ENCODE data around the gene RALY.

The RALY gene

DNA sequence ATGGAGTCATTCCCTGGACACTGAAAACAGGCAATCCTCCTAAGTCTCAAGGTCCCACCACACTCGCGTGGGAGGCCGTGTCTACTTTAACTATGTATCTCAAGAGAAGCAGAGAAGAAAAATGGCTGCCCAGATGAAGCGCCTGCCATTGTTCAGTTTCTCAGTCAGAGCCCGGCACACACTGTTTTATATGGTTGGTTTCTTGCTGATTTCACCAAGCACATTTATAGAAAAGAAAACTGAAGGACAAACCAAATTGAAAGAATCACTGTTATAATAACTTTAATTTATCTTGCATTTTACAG, 95.4 kb downstream of the RALY start:
- peaks cover 16% of the 10 kb centered on the region; the same call in 1 of the 2 replicates for H3K79me2 ChIP-seq (ENCODE audit: insufficient read depth, low read length)
- no peak overlapping the region for H3K4me3 ChIP-seq (ENCODE audit: low read length, poor library complexity, severe bottlenecking)
- no peaks in the 10 kb centered on the region for H3K9me2 ChIP-seq (replicated peaks; ENCODE audit: low read depth, low read length)
- H3K9ac ChIP-seq (ENCODE audit: low read depth, low read length, poor library complexity, severe bottlenecking), result no peak overlapping the region
- peaks cover 36% of the 10 kb centered on the region for H4K20me1 ChIP-seq (ENCODE audit: insufficient read depth, low read length, poor library complexity, severe bottlenecking)
- H3F3A ChIP-seq (ENCODE audit: low read depth), result no peaks in the 10 kb centered on the region
- TF ChIP-seq EZH2phosphoT487 (IDR thresholded peaks at IDR 0.05; ENCODE audit: borderline replicate concordance), result no peak
- TF ChIP-seq, protein P1, sequence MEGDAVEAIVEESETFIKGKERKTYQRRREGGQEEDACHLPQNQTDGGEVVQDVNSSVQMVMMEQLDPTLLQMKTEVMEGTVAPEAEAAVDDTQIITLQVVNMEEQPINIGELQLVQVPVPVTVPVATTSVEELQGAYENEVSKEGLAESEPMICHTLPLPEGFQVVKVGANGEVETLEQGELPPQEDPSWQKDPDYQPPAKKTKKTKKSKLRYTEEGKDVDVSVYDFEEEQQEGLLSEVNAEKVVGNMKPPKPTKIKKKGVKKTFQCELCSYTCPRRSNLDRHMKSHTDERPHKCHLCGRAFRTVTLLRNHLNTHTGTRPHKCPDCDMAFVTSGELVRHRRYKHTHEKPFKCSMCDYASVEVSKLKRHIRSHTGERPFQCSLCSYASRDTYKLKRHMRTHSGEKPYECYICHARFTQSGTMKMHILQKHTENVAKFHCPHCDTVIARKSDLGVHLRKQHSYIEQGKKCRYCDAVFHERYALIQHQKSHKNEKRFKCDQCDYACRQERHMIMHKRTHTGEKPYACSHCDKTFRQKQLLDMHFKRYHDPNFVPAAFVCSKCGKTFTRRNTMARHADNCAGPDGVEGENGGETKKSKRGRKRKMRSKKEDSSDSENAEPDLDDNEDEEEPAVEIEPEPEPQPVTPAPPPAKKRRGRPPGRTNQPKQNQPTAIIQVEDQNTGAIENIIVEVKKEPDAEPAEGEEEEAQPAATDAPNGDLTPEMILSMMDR (conservative IDR thresholded peaks at IDR 0.05; ENCODE audit: low read length), result no peak
- peaks cover 88% of the 10 kb centered on the region for H3K36me3 ChIP-seq (ENCODE audit: insufficient read depth, low read length)
- H3K4me2 ChIP-seq (ENCODE audit: low read depth, low read length, poor library complexity, severe bottlenecking), result no peak overlapping the region
- H3K27me3 ChIP-seq (ENCODE audit: insufficient read depth, low read length, poor library complexity, severe bottlenecking), result no peaks in the 10 kb centered on the region
- no peaks in the 10 kb centered on the region for H3K9me3 ChIP-seq (ENCODE audit: insufficient read depth, low read depth, low read length)
- H2AFZ ChIP-seq (ENCODE audit: low read length), result no peak overlapping the region
- no peaks in the 10 kb centered on the region for H3K4me1 ChIP-seq (ENCODE audit: insufficient read depth, low read length, poor library complexity, severe bottlenecking)

DNA sequence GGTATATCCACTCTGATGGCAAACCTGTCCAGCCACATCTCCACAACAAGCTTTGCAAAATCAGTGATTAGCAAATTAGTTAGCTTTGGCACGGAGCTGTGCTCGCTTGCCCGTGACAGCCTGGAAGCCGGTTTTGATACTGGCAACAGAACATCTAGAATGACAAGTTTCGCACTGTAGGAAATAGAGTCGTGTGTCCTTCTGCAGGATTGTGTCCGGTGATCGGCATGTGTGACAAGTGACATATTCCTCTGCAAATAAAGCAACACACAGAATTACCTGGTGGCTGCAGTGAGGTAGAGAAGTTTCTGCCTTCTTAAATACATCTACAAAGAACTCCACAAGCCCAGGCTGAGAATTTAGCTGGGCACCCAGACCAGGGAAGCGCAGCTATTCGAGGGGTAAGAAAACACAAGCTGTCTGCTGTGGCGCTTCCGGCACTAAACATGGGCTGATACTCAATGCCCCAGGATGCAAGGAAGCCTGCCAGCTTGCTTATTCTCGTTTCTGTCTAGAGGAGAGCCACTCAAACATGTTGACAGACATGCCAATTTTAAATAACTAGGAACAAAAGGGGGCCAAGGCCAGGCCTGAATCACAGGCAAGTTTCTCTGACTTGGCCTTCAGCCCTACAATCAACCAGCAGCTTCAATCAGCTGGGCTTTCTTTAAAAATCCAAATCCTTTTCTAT, 96.1 kb downstream of the RALY start:
- no peak for TF ChIP-seq EZH2phosphoT487 (IDR thresholded peaks at IDR 0.05; ENCODE audit: borderline replicate concordance)
- TF ChIP-seq, protein P1 (conservative IDR thresholded peaks at IDR 0.05; ENCODE audit: low read length), result no peak
- Histone ChIP-seq H3K4me2 (ENCODE audit: low read depth, low read length, poor library complexity, severe bottlenecking) (no peak overlapping the region), H3F3A (ENCODE audit: low read depth) (no peaks in the 10 kb centered on the region), H3K9me2 (replicated peaks; ENCODE audit: low read depth, low read length) (no peaks in the 10 kb centered on the region), H3K9me3 (ENCODE audit: insufficient read depth, low read depth, low read length) (no peaks in the 10 kb centered on the region), H3K4me1 (ENCODE audit: insufficient read depth, low read length, poor library complexity, severe bottlenecking) (no peaks in the 10 kb centered on the region), H2AFZ (ENCODE audit: low read length) (no peak overlapping the region), H3K36me3 (ENCODE audit: insufficient read depth, low read length) (peaks cover 91% of the 10 kb centered on the region), H4K20me1 (ENCODE audit: insufficient read depth, low read length, poor library complexity, severe bottlenecking) (peaks cover 38% of the 10 kb centered on the region), H3K27me3 (ENCODE audit: insufficient read depth, low read length, poor library complexity, severe bottlenecking) (no peaks in the 10 kb centered on the region), H3K79me2 (ENCODE audit: insufficient read depth, low read length) (peaks cover 16% of the 10 kb centered on the region; the same call in 1 of the 2 replicates), H3K4me3 (ENCODE audit: low read length, poor library complexity, severe bottlenecking) (no peak overlapping the region), H3K9ac (ENCODE audit: low read depth, low read length, poor library complexity, severe bottlenecking) (no peak overlapping the region)

DNA sequence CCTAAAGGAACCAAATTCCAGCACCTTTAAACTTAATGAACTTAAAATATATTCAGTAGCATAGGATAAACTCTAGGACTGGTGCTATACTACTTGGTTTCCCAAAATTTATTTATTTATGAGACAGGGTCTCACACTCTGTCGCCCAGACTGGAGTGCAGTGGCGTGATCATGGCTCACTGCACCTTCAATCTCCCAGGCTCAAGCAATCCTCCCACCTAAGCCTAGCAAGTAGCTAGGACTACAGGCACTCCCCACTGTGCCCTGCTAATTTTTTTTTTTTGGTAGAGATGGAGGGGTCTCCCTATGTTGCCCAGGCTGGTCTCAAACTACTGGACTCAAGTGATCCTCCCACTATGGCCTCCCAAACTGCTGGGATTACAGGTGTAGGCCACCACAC, 96.9 kb downstream of the RALY start:
- no peaks in the 10 kb centered on the region for H3K4me1 ChIP-seq (ENCODE audit: insufficient read depth, low read length, poor library complexity, severe bottlenecking)
- H4K20me1 ChIP-seq (ENCODE audit: insufficient read depth, low read length, poor library complexity, severe bottlenecking), result peaks cover 40% of the 10 kb centered on the region
- H3F3A ChIP-seq (ENCODE audit: low read depth), result no peaks in the 10 kb centered on the region
- H3K27me3 ChIP-seq (ENCODE audit: insufficient read depth, low read length, poor library complexity, severe bottlenecking), result no peaks in the 10 kb centered on the region
- H3K4me2 ChIP-seq (ENCODE audit: low read depth, low read length, poor library complexity, severe bottlenecking), result no peak overlapping the region
- TF ChIP-seq EZH2phosphoT487 (IDR thresholded peaks at IDR 0.05; ENCODE audit: borderline replicate concordance), result no peak
- TF ChIP-seq, protein P1 (conservative IDR thresholded peaks at IDR 0.05; ENCODE audit: low read length), result no peak
- H3K79me2 ChIP-seq (ENCODE audit: insufficient read depth, low read length), result peaks cover 11% of the 10 kb centered on the region; the same call in 1 of the 2 replicates
- no peak overlapping the region for H2AFZ ChIP-seq (ENCODE audit: low read length)
- no peaks in the 10 kb centered on the region for H3K9me2 ChIP-seq (replicated peaks; ENCODE audit: low read depth, low read length)
- no peak overlapping the region for H3K9ac ChIP-seq (ENCODE audit: low read depth, low read length, poor library complexity, severe bottlenecking)
- peaks cover 93% of the 10 kb centered on the region for H3K36me3 ChIP-seq (ENCODE audit: insufficient read depth, low read length)
- no peak overlapping the region for H3K4me3 ChIP-seq (ENCODE audit: low read length, poor library complexity, severe bottlenecking)
- H3K9me3 ChIP-seq (ENCODE audit: insufficient read depth, low read depth, low read length), result no peaks in the 10 kb centered on the region

Data from Loucy (cell line).